Measurements from ENCODE around the gene ZNF562.
"Not testable (repeated sequence)": the region's sequence is repeated elsewhere in the genome, so short reads cannot be mapped to it uniquely, and the experiment has no call there.

DNA sequence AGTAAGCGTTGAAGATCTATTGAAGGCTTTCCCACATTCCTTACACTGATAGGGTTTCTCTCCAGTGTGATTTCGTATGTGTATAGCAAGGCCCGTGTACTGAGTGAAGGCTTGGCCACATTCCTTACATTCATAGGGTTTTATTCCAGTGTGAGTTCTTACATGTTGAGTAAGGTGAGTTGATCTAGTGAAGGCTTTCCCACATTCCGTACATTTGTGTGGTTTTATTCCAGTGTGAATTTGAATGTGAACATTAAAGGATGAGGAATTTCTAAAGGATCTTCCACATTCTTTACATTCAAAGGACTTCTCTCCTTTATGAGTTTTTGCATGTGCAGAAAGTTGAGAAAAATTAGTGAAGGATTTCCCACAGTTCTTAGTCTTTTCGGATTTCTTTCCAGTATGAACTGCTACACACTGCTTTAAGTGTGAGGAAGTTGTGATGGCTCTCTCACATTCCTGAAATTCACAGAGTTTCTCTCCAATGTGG, 21.8 kb downstream of the ZNF562 start:
- TF ChIP-seq, protein P1, sequence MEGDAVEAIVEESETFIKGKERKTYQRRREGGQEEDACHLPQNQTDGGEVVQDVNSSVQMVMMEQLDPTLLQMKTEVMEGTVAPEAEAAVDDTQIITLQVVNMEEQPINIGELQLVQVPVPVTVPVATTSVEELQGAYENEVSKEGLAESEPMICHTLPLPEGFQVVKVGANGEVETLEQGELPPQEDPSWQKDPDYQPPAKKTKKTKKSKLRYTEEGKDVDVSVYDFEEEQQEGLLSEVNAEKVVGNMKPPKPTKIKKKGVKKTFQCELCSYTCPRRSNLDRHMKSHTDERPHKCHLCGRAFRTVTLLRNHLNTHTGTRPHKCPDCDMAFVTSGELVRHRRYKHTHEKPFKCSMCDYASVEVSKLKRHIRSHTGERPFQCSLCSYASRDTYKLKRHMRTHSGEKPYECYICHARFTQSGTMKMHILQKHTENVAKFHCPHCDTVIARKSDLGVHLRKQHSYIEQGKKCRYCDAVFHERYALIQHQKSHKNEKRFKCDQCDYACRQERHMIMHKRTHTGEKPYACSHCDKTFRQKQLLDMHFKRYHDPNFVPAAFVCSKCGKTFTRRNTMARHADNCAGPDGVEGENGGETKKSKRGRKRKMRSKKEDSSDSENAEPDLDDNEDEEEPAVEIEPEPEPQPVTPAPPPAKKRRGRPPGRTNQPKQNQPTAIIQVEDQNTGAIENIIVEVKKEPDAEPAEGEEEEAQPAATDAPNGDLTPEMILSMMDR (conservative IDR thresholded peaks at IDR 0.05; ENCODE audit: low read depth, low read length): not testable (repeated sequence)
- TF ChIP-seq EZH2 (IDR thresholded peaks at IDR 0.05; ENCODE audit: borderline replicate concordance, low read depth, low read length, poor library complexity, severe bottlenecking): not testable (repeated sequence)

Data from A673 (cell line).